K562 (cell line): ENCODE measurements around the gene NXT1. TPM values are rescaled to one million over a fixed set of nuclear protein-coding genes. Genes with fewer than 3 reads are reported as not detected.

Experiments used
- ATAC-seq: fragments of 200-7000 bp; cut with Tn5 transposase; 3 replicates; pipeline ENCODE4 v1.9.1; 2020; ENCODE audit warnings: moderate library complexity
- BruUV-seq: library from RNA; stranded (reverse); fragments of 400-500 nt; replicated peaks from 2 replicates; lab custom pipeline; 2021; lab: Mats Ljungman, UMichigan
- CTCF ChIA-PET: fragments of 300-600 bp; formaldehyde crosslinking; extraction: SDS; loops from one replicate; lab custom pipeline; 2021; ENCODE audit warnings: low intra/inter-chr PET ratio; lab: Yijun Ruan, JAX
- POLR2A ChIA-PET: fragments of 300-600, 350-650 bp; sonication (Branson Sonifier 250); formaldehyde crosslinking; extraction: SDS; loops from one replicate; lab custom pipeline; 2021; ENCODE audit warnings: antibody characterized with exemption, inconsistent platforms; lab: Yijun Ruan, JAX
- DNase-seq, 4 experiments: peaks; one replicate each; pipeline versions ENCODE4 v3.0.0 to v3.0.0-alpha.2; 2011 to 2018; ENCODE audit warnings: low spot score in 3 of 4, mixed read lengths in 3 of 4; ENCODE audit errors: extremely low read depth in 1 of 4
- FAIRE-seq: peaks from 2 replicates; lab custom pipeline; 2011; peaks lifted over from hg19 to GRCh38; lab: Jason Lieb, UNC
- H2AFZ ChIP-seq: 2 replicates; pipeline ENCODE4 v1.6.0; 2011; ENCODE audit warnings: low read depth, low read length, control low read depth, inconsistent platforms
- H3K27ac ChIP-seq: fragments of 200-600 bp; 3 replicates; pipeline ENCODE4 v1.8.0; 2011; ENCODE audit warnings: low read depth, mild to moderate bottlenecking, control low read depth, inconsistent platforms, low read length, moderate library complexity, mixed read lengths; ENCODE audit errors: extremely low read depth
- H3K27me3 ChIP-seq, 2 experiments: fragments of 300-600 bp in 1 of 2; 2 replicates in 1 of 2; 3 replicates in 1 of 2; pipeline versions ENCODE4 v1.6.0 to v1.8.0; 2011; ENCODE audit warnings: inconsistent platforms in 2 of 2, low read length in 2 of 2, mild to moderate bottlenecking in 1 of 2, mixed read lengths in 1 of 2, moderate library complexity in 1 of 2; ENCODE audit not compliant: control insufficient read depth in 2 of 2, insufficient read depth in 2 of 2
- H3K36me3 ChIP-seq: fragments of 300-600 bp; 3 replicates; pipeline ENCODE4 v1.8.0; 2011; ENCODE audit warnings: mild to moderate bottlenecking, low read length, inconsistent platforms; ENCODE audit not compliant: control insufficient read depth, insufficient read depth
- H3K4me1 ChIP-seq, 2 experiments: fragments of 200-600 bp in 1 of 2; replicated peaks in 1 of 2; 2 replicates in 1 of 2; 3 replicates in 1 of 2; pipeline versions ENCODE4 v1.5.1 to v1.8.0; 2011; ENCODE audit warnings: inconsistent platforms in 2 of 2, low read length in 2 of 2, mild to moderate bottlenecking in 1 of 2, mixed read lengths in 1 of 2, moderate library complexity in 1 of 2; ENCODE audit not compliant: control insufficient read depth in 2 of 2, insufficient read depth in 2 of 2
- H3K4me2 ChIP-seq: 2 replicates; pipeline ENCODE4 v1.6.1; 2011; ENCODE audit warnings: low read length, control low read depth, inconsistent platforms, mixed read lengths; ENCODE audit not compliant: insufficient read depth
- H3K4me3 ChIP-seq: fragments of 200-600 bp; sonication (generic), shearing (Covaris generic); 2 replicates; pipeline ENCODE4 v1.5.1; 2016; ENCODE audit warnings: control low read depth, inconsistent platforms
- H3K79me2 ChIP-seq: fragments of 200-600 bp; 3 replicates; pipeline ENCODE4 v1.8.0; 2011; ENCODE audit warnings: low read length, inconsistent platforms; ENCODE audit not compliant: control insufficient read depth, insufficient read depth
- H3K9ac ChIP-seq, 2 experiments: 2 replicates each; pipeline versions ENCODE4 v1.6.0 to v1.6.1; 2011; ENCODE audit warnings: low read depth in 2 of 2, low read length in 2 of 2, control low read depth in 1 of 2, inconsistent platforms in 1 of 2, mild to moderate bottlenecking in 1 of 2, mixed read lengths in 1 of 2; ENCODE audit not compliant: insufficient read depth in 1 of 2
- H3K9me1 ChIP-seq: one replicate; pipeline ENCODE4 v1.6.0; 2011; ENCODE audit warnings: inconsistent platforms, mild to moderate bottlenecking, low read length, moderate library complexity; ENCODE audit not compliant: control insufficient read depth, insufficient read depth
- H3K9me3 ChIP-seq: replicated peaks from 2 replicates; pipeline ENCODE4 v1.5.1; 2011; ENCODE audit warnings: low read depth, low read length, inconsistent platforms; ENCODE audit not compliant: control insufficient read depth, insufficient read depth
- H4K20me1 ChIP-seq: replicated peaks from 2 replicates; pipeline ENCODE4 v1.6.1; 2011; ENCODE audit warnings: low read length, inconsistent platforms, mixed read lengths; ENCODE audit not compliant: control insufficient read depth, insufficient read depth
- CAMTA2 ChIP-seq: fragments of 250-450 bp; sonication (Bioruptor Pico); conservative IDR thresholded peaks from 2 replicates; pipeline ENCODE4 v1.5.1; 2022
- CBFA2T2 ChIP-seq: fragments of 450-650 bp; conservative IDR thresholded peaks from 2 replicates; pipeline ENCODE4 v1.6.1; 2017; ENCODE audit warnings: mild to moderate bottlenecking
- CBFB ChIP-seq: sonication (generic); formaldehyde crosslinking; IDR thresholded peaks from 2 replicates; pipeline ENCODE4 v1.4.0; 2020; ENCODE audit warnings: mild to moderate bottlenecking, missing genetic modification reagents
- CTBP1 ChIP-seq: fragments of 450-650 bp; IDR thresholded peaks from 2 replicates; pipeline ENCODE4 v1.6.1; 2016; ENCODE audit warnings: borderline replicate concordance
- EHMT2 ChIP-seq: fragments of 450-650 bp; IDR thresholded peaks from 2 replicates; pipeline ENCODE4 v1.6.1; 2018; ENCODE audit warnings: antibody characterized with exemption
- GABPB2 ChIP-seq: fragments of 250-450 bp; sonication (Bioruptor Pico); conservative IDR thresholded peaks from 2 replicates; pipeline ENCODE4 v1.5.1; 2021; ENCODE audit warnings: mild to moderate bottlenecking
- LCOR ChIP-seq: sonication (generic); formaldehyde crosslinking; IDR thresholded peaks from 2 replicates; pipeline ENCODE4 v1.8.0; 2022; ENCODE audit warnings: mild to moderate bottlenecking, missing genetic modification reagents
- NR4A1 ChIP-seq, 2 experiments: fragments of 250-450 bp in 1 of 2; fragments of 450-650 bp in 1 of 2; sonication (Bioruptor Pico) in 1 of 2; IDR thresholded peaks; 2 replicates each; pipeline versions ENCODE4 v1.4.0 to v1.6.1; 2016 to 2020; ENCODE audit warnings: mild to moderate bottlenecking in 2 of 2, missing compliant biosample characterization in 1 of 2, missing genetic modification characterization in 1 of 2, moderate library complexity in 1 of 2
- PPARD ChIP-seq: fragments of 250-450 bp; sonication (Bioruptor Pico); IDR thresholded peaks from 2 replicates; pipeline ENCODE4 v1.8.0; 2022; ENCODE audit warnings: inconsistent platforms, mild to moderate bottlenecking, moderate library complexity
- RBM22 ChIP-seq: fragments of 200-400 bp; formaldehyde crosslinking; IDR thresholded peaks from 2 replicates; pipeline ENCODE4 v1.6.1; 2018; ENCODE audit warnings: low read length, low read depth; ENCODE audit not compliant: poor library complexity, severe bottlenecking
- SMAD4 ChIP-seq: fragments of 250-450 bp; sonication (Bioruptor Pico); conservative IDR thresholded peaks from 2 replicates; pipeline ENCODE4 v1.8.0; 2021; ENCODE audit warnings: inconsistent platforms, mild to moderate bottlenecking, moderate library complexity
- TEAD1 ChIP-seq, 2 experiments: fragments of 450-650 bp in 1 of 2; sonication (generic) in 1 of 2; formaldehyde crosslinking; IDR thresholded peaks; 2 replicates each; pipeline versions ENCODE4 v1.4.0 to v1.8.0; 2020 to 2022; ENCODE audit warnings: mild to moderate bottlenecking in 2 of 2, missing genetic modification reagents in 1 of 2
- ZNF778 ChIP-seq: fragments of 450-650 bp; formaldehyde crosslinking; IDR thresholded peaks from 2 replicates; pipeline ENCODE4 v1.4.0; 2020; ENCODE audit warnings: mild to moderate bottlenecking, moderate library complexity
- WGBS: fragments of 100-300 bp; shearing (Covaris generic); methylation state at CpG from one replicate; pipeline ENCODE4 v1.1.6; 2016; ENCODE audit warnings: low coverage, mixed read lengths; ENCODE audit not compliant: insufficient coverage; ENCODE audit errors: missing lambda C conversion rate; 5-methylcytosine and 5-hydroxymethylcytosine counted together
- in situ Hi-C: fragments of 300-500 bp; cut with MboI; formaldehyde crosslinking; loops from 4 replicates; pipeline ENCODE4 v1.15.0; 2018; ENCODE audit warnings: inconsistent platforms, mixed read lengths
- intact Hi-C: fragments of 100-400 bp; cut with micrococcal nuclease; formaldehyde crosslinking; loops from 2 replicates; pipeline ENCODE4 v1.14.2; 2022
- polyA plus RNA-seq, 8 experiments: library from polyadenylated mRNA; depleted of rRNA in 4 of 8; stranded (reverse) in 5 of 8; unstranded in 3 of 8; fragments of >200 nt; fragmentation: Nextera tagmentation in 2 of 8; fragmentation: Illumina TruSeq in 1 of 8; extraction: Ambion mirVana in 2 of 8; extraction: Trizol in 1 of 8; gene quantifications; 2 replicates each; pipeline versions ENCODE4 v1.2.1 to v1.2.3, GENCODE V29; 2011 to 2014; ENCODE audit warnings: inconsistent platforms in 1 of 8, missing spikeins in 1 of 8
- total RNA-seq, 7 experiments: library from RNA; depleted of rRNA in 6 of 7; stranded (reverse); fragments of >200 nt in 6 of 7; fragmentation: Illumina TruSeq in 2 of 7; extraction: Trizol in 2 of 7; gene quantifications; 2 replicates each; pipeline versions ENCODE4 v1.2.1 to v1.2.3, GENCODE V29; 2011 to 2021; ENCODE audit warnings: low replicate concordance in 1 of 7
- TF ChIP-seq, protein P1 (sequence below): sonication (generic); formaldehyde crosslinking; IDR thresholded peaks from 2 replicates; pipeline ENCODE4 v1.8.1; 2023; ENCODE audit warnings: mild to moderate bottlenecking, missing genetic modification reagents, moderate library complexity
- TF ChIP-seq, protein P2 (sequence below), 2 experiments: fragments of 450-650 bp; IDR thresholded peaks; 2 replicates each; pipeline ENCODE4 v1.6.1; 2018; ENCODE audit warnings: mild to moderate bottlenecking in 2 of 2, low read depth in 1 of 2; ENCODE audit not compliant: partially characterized antibody in 2 of 2
- TF ChIP-seq, protein P3 (sequence below): fragments of 250-450 bp; sonication (Bioruptor Pico); IDR thresholded peaks from 2 replicates; pipeline ENCODE4 v1.4.0; 2020; ENCODE audit warnings: mild to moderate bottlenecking

Gene NXT1
- total and polyA plus RNA-seq, 9 of the 15 experiments (the other 6 are each of a cell fraction or from before 2014, with no cell fraction given), result 7.7 to 50.9 (median 35.6) TPM

- in situ Hi-C loops (no loop called here), intact Hi-C loops (no loop called here)
- H3K4me1 ChIP-seq, result peaks cover 4 to 12% of the 10 kb centered on the region in 2 experiments; a peak in 3 of 5 replicates
- H4K20me1 ChIP-seq, result no peaks in the 10 kb centered on the region; the same call in 1 of the 2 replicates
- H3K9me3 ChIP-seq, result no peaks in the 10 kb centered on the region
- no TSS peak for BruUV-seq
- DNase-seq, result peak; percentile 19 to 86 (median 52)
- no peaks in the 10 kb centered on the region for H3K9me1 ChIP-seq
- no peak overlapping the region for H2AFZ ChIP-seq
- WGBS, result 0% methylated on average over 6 of the region's 7 CpGs
- no peak overlapping the region for H3K9ac ChIP-seq
- no peaks in the 10 kb centered on the region for H3K79me2 ChIP-seq
- POLR2A ChIA-PET, result interaction anchor here (0.7 to 1.5 kb wide), 9 partner anchors 8 to 401 kb away, joined by 3 to 5 read pairs (median 4); no protein-coding TSS in a partner anchor
- H3K4me2 ChIP-seq, result peak overlapping the region; percentile 55
- no peaks in the 10 kb centered on the region for H3K36me3 ChIP-seq
- CTCF ChIA-PET, result no interaction called here
- peak; percentile 95 for FAIRE-seq
- H3K4me3 ChIP-seq, result no peak overlapping the region
- peak; percentile 96 for ATAC-seq
- no peak overlapping the region for H3K27ac ChIP-seq
- H3K27me3 ChIP-seq, result peaks cover 0 to 12% of the 10 kb centered on the region in 2 experiments; a peak in 2 of 5 replicates
- no peak for TF ChIP-seq PPARD (CRISPR knock-in tag)
- TF ChIP-seq CBFB (CRISPR knock-in tag), result no peak
- TF ChIP-seq LCOR, result no peak
- peak; percentile 74 for TF ChIP-seq SMAD4 (CRISPR knock-in tag)
- TF ChIP-seq, protein P1, sequence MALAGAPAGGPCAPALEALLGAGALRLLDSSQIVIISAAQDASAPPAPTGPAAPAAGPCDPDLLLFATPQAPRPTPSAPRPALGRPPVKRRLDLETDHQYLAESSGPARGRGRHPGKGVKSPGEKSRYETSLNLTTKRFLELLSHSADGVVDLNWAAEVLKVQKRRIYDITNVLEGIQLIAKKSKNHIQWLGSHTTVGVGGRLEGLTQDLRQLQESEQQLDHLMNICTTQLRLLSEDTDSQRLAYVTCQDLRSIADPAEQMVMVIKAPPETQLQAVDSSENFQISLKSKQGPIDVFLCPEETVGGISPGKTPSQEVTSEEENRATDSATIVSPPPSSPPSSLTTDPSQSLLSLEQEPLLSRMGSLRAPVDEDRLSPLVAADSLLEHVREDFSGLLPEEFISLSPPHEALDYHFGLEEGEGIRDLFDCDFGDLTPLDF, result no peak
- no peak for TF ChIP-seq NR4A1 (CRISPR knock-in tag; IDR thresholded peaks at IDR 0.05)
- 0 out of 2 replicates have a peak, but pooled peaks have one; percentile 29 for TF ChIP-seq NR4A1 (tag; IDR thresholded peaks at IDR 0.05)
- TF ChIP-seq RBM22, result no peak
- TF ChIP-seq, protein P2, sequence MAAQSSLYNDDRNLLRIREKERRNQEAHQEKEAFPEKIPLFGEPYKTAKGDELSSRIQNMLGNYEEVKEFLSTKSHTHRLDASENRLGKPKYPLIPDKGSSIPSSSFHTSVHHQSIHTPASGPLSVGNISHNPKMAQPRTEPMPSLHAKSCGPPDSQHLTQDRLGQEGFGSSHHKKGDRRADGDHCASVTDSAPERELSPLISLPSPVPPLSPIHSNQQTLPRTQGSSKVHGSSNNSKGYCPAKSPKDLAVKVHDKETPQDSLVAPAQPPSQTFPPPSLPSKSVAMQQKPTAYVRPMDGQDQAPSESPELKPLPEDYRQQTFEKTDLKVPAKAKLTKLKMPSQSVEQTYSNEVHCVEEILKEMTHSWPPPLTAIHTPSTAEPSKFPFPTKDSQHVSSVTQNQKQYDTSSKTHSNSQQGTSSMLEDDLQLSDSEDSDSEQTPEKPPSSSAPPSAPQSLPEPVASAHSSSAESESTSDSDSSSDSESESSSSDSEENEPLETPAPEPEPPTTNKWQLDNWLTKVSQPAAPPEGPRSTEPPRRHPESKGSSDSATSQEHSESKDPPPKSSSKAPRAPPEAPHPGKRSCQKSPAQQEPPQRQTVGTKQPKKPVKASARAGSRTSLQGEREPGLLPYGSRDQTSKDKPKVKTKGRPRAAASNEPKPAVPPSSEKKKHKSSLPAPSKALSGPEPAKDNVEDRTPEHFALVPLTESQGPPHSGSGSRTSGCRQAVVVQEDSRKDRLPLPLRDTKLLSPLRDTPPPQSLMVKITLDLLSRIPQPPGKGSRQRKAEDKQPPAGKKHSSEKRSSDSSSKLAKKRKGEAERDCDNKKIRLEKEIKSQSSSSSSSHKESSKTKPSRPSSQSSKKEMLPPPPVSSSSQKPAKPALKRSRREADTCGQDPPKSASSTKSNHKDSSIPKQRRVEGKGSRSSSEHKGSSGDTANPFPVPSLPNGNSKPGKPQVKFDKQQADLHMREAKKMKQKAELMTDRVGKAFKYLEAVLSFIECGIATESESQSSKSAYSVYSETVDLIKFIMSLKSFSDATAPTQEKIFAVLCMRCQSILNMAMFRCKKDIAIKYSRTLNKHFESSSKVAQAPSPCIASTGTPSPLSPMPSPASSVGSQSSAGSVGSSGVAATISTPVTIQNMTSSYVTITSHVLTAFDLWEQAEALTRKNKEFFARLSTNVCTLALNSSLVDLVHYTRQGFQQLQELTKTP (IDR thresholded peaks at IDR 0.05; ENCODE audit: low read depth in 1 of 2, partially characterized antibody in 2 of 2), result no peak
- TF ChIP-seq EHMT2, result no peak
- TF ChIP-seq CAMTA2 (CRISPR knock-in tag), result no peak
- no peak for TF ChIP-seq GABPB2 (CRISPR knock-in tag)
- no peak for TF ChIP-seq ZNF778
- TF ChIP-seq, protein P3, sequence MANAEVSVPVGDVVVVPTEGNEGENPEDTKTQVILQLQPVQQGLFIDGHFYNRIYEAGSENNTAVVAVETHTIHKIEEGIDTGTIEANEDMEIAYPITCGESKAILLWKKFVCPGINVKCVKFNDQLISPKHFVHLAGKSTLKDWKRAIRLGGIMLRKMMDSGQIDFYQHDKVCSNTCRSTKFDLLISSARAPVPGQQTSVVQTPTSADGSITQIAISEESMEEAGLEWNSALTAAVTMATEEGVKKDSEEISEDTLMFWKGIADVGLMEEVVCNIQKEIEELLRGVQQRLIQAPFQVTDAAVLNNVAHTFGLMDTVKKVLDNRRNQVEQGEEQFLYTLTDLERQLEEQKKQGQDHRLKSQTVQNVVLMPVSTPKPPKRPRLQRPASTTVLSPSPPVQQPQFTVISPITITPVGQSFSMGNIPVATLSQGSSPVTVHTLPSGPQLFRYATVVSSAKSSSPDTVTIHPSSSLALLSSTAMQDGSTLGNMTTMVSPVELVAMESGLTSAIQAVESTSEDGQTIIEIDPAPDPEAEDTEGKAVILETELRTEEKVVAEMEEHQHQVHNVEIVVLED (CRISPR knock-in tag), result no peak
- peak; percentile 89 for TF ChIP-seq CBFA2T2
- TF ChIP-seq TEAD1 (CRISPR knock-in tag; IDR thresholded peaks at IDR 0.05), result no peak
- TF ChIP-seq CTBP1, result peak; percentile 30; the same call in 1 of the 2 replicates
Observed at GRCh38 chr20:23311947-23312506, 38.6 kb upstream of the NXT1 start.
